Measurements from ENCODE around the gene C4orf50. TPM values are rescaled to one million over a fixed set of nuclear protein-coding genes. Genes with fewer than 3 reads are reported as not detected.

The C4orf50 gene
- total RNA-seq, 1 donor from 2014 or later: 0.12 TPM

GRCh38 chr4:5921981-5922380, 96.2 kb downstream of the C4orf50 start:
- DNase-seq: no peak
- no peaks in the 10 kb centered on the region for H3K9me3 ChIP-seq
- peaks cover 8% of the 10 kb centered on the region for H3K27me3 ChIP-seq
- no peak for ATAC-seq
- no peak overlapping the region for H3K27ac ChIP-seq
- H3K36me3 ChIP-seq: no peaks in the 10 kb centered on the region
- no peaks in the 10 kb centered on the region for H3K4me1 ChIP-seq
- intact Hi-C loops (cut with DNase I): no loop called here
- H3K4me3 ChIP-seq: no peak overlapping the region
- TF ChIP-seq CTCF (IDR thresholded peaks at IDR 0.05): no peak

DNA sequence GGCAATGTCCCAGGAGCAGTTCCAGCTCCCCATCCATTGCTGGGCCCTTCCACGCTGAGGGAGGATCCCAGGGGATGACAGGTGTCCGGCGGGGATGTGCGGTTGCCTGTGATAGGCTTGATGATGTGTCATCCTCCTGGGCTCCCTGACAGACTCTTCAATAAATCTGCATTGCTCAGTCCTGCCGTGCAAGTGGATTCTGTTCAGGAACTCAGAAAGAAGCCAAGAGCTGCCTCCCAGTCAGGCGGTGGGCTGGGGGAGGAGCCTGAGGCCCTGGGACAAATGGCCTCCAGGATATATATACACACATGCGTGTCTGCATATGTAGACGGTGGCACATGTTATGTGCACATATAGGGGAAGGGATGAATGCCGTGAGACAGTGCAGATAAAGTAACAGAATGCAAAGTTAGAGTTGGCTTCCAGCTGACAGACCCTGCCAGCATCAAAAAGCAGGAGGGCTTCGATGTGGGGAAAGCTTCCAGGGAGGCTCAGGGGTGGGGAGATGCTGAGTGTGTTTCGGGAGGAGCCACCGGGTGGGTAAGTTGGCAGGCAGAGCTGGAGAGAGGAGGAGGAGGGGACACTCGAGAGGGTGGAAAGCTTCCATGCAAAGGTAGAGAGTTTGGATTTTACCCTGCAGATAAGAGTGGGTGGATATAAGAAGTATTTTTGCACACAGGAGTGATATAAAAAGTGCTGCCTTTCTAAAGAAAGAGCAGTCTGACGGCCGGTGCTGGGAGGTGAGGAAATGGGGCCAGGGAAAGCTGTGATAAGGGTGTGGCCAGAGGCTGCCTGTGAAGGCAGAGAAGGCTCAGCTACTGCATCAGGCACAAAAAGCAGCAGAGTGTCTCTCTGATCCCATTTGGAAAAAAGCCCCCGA, 96.9 kb downstream of the C4orf50 start:
- H3K4me3 ChIP-seq: no peak overlapping the region

GRCh38 chr4:5919571-5919970, 98.7 kb downstream of the C4orf50 start:
- no peak for TF ChIP-seq CTCF (IDR thresholded peaks at IDR 0.05)
- DNase-seq: no peak
- no peaks in the 10 kb centered on the region for H3K36me3 ChIP-seq
- no peaks in the 10 kb centered on the region for H3K9me3 ChIP-seq
- no peak overlapping the region for H3K4me3 ChIP-seq
- intact Hi-C loops (cut with DNase I): no loop called here
- H3K4me1 ChIP-seq: no peaks in the 10 kb centered on the region
- H3K27ac ChIP-seq: no peak overlapping the region
- H3K27me3 ChIP-seq: peaks cover 14% of the 10 kb centered on the region
- no peak for ATAC-seq

More for the DNA sequence above, 96.9 kb downstream of the C4orf50 start:
- no peak for TF ChIP-seq CTCF (IDR thresholded peaks at IDR 0.05)
- Histone ChIP-seq H3K4me1 (no peaks in the 10 kb centered on the region), H3K36me3 (no peaks in the 10 kb centered on the region), H3K27me3 (peaks cover 12% of the 10 kb centered on the region), H3K27ac (no peak overlapping the region), H3K9me3 (no peaks in the 10 kb centered on the region)
- ATAC-seq (no peak), DNase-seq (no peak)
- intact Hi-C loops (cut with DNase I): no loop called here

- intact Hi-C loops (cut with DNase I): no loop called here
- no peak overlapping the region for H3K27ac ChIP-seq
- H3K36me3 ChIP-seq: no peaks in the 10 kb centered on the region
- no peaks in the 10 kb centered on the region for H3K9me3 ChIP-seq
- no peaks in the 10 kb centered on the region for H3K4me1 ChIP-seq
- DNase-seq (no peak), ATAC-seq (no peak)
- peaks cover 14% of the 10 kb centered on the region for H3K27me3 ChIP-seq
- TF ChIP-seq CTCF (IDR thresholded peaks at IDR 0.05): no peak
- H3K4me3 ChIP-seq: no peak overlapping the region
Measured at GRCh38 chr4:5919044-5919443, 99.2 kb downstream of the C4orf50 start.

DNA sequence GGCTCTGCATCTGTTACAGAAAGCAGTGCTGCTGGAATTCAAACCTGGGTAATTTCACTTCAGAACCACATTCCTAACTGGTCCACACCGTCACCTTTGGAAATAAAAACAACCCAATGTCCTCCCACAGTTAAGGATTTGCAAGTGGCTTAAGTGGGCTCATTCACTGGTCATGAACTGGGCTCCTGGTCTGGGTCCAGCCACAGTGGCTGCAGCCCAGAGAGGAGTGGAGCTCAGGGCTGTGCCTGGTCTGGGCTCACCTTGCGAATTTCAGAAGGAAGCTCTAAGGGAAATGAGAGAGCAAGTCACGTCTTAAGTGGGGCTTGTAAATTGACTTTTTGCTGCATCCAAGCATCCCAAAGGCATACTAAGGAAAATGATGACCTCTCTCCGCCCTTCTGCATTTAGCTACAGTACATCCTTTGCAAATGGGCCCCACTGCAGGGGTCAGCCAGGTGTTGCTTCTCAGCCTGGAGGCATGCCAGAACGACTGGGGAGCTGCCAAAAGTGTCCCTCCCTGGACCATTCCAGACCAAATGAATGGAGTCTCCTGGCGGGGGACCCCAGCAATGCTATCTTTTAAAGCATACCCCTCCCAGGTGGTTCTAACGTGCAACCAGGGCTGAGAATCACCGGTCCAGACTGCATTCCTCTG, 99.8 kb downstream of the C4orf50 start:
- no peak for TF ChIP-seq CTCF (IDR thresholded peaks at IDR 0.05)
- intact Hi-C loops (cut with DNase I): no loop called here
- ATAC-seq (no peak), DNase-seq (no peak)
- Histone ChIP-seq H3K9me3 (no peaks in the 10 kb centered on the region), H3K36me3 (no peaks in the 10 kb centered on the region), H3K27me3 (peaks cover 14% of the 10 kb centered on the region), H3K4me1 (no peaks in the 10 kb centered on the region), H3K4me3 (no peak overlapping the region), H3K27ac (no peak overlapping the region)

All from upper lobe of right lung (tissue), 1 donor.